Measurements from ENCODE around the gene PPP6R2.
A peak's percentile ranks its signal among the peaks of the same experiment; 100 is the strongest.

The PPP6R2 gene

GRCh38 chr22:50473088-50473487 lies 130.0 kb downstream of the PPP6R2 start:
- no peak for DNase-seq

- DNase-seq, result peak; percentile 64
These were observed 130.9 kb downstream of the PPP6R2 start for GRCh38 chr22:50473855-50474671.

DNA sequence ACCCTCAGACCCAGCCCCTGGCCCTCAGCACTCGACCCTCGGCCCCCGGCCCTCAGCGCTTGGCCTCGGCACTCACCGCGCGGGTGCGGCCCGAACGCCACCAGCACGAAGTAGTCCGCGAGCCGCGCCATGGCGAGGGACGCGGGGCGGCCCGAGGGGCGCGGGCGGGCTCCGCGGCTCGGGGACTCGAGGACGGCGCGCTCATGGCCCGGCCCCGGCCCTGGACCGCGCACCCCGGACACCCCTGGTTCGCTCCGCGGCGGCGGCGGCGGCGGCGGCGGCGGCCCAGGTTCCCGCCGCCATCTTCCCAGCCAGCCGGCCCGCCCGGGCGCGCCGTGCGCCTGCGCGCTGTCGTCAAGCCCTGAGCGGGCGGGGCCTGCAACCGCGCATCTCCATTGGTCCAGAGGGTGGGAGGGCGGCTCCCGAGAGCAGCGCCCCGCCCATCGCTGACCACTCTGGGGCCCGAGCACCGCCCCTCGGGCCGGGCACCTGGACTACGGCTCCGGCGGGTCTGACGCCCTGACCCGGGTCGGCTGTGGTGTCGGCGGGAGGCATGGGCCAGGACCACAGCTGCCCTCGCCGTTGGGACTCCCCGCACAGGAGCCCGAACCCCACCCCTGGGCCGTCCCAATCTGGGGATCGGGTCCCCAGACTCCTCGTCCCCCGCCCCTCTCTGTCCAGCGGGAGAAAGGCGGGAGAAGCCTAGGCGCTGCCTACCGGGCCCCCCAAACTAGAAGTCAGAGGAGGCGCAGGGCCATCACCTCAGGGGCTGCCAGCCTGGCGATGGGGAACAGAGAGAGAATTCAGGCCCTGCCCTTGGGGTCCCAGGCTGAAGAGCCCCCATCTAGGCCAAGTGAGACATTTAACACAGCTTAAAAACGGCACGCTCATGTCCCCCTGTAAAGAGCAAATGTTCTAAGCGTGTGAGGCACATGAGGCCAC lies 131.9 kb downstream of the PPP6R2 start, which contains the start of gene SBF1:
Gene SBF1 (minus strand): TSS at position 326 of the 942 bp plus-strand sequence. CDS start 195 bp downstream, at position 131.
- peak; percentile 94 for DNase-seq

DNA sequence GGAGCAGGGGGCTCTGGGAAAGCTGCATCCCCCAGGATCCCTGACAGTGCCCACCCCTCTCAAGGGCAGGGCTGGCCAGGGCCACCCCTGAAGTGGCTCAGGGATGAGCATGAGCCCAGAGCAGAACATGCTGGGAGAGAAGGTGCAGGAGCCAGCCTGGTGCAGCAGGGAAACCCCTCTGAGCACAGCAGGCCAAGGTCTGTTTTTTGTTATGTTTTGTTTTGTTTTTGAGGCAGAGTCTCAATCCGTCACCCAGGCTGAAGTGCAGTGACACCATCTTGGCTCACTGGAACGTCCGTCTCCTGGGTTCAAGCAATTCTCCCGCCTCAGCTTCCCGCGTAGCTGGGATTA lies 132.5 kb downstream of the PPP6R2 start:
- DNase-seq, result no peak

GRCh38 chr22:50476868-50477267 lies 133.7 kb downstream of the PPP6R2 start:
- DNase-seq, result no peak

GRCh38 chr22:50477923-50478322 lies 134.8 kb downstream of the PPP6R2 start:
- no peak for DNase-seq

DNA sequence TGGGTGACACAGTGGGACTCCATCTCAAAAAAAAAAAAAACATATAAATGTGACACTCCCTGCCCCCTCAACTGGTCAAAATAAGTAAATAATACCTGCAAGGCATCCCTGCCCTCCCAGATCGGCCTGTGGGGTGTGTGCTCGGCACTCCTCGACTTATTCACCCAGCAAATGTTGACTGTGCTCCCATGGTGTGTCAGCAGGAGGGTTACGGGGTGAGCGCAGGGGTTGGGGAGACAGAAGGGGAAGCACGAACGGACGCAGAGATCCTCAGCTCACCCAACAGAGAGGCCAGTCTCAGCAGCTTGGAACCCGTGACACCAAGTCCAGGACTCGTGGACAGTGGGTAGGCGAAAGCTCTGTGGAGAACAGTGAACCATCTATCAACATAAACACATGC lies 136.6 kb downstream of the PPP6R2 start:
- DNase-seq, result no peak

- DNase-seq, result no peak
These were observed 137.9 kb downstream of the PPP6R2 start for GRCh38 chr22:50481045-50481439.

- no peak for DNase-seq
These were observed 138.4 kb downstream of the PPP6R2 start, which contains the start of gene ADM2 for GRCh38 chr22:50481440-50482106. TSS of gene ADM2 (plus strand) at chr22:50481543. CDS start at chr22:50481848, 305 bp downstream.

GRCh38 chr22:50482107-50483074 lies 139.3 kb downstream of the PPP6R2 start:
- DNase-seq, result no peak

GRCh38 chr22:50483106-50483505 lies 140.0 kb downstream of the PPP6R2 start:
- no peak for DNase-seq

GRCh38 chr22:50483556-50483955 lies 140.4 kb downstream of the PPP6R2 start:
- no peak for DNase-seq

- DNase-seq, result no peak
These were observed 141.1 kb downstream of the PPP6R2 start for GRCh38 chr22:50483977-50484853.

GRCh38 chr22:50485221-50486131 lies 142.3 kb downstream of the PPP6R2 start:
- DNase-seq, result no peak

- DNase-seq, result no peak
These were observed 143.6 kb downstream of the PPP6R2 start, which contains the start of gene MIOX for GRCh38 chr22:50486561-50487289. TSS of gene MIOX (plus strand) at chr22:50486859. CDS start at chr22:50486898, 39 bp downstream.

DNA sequence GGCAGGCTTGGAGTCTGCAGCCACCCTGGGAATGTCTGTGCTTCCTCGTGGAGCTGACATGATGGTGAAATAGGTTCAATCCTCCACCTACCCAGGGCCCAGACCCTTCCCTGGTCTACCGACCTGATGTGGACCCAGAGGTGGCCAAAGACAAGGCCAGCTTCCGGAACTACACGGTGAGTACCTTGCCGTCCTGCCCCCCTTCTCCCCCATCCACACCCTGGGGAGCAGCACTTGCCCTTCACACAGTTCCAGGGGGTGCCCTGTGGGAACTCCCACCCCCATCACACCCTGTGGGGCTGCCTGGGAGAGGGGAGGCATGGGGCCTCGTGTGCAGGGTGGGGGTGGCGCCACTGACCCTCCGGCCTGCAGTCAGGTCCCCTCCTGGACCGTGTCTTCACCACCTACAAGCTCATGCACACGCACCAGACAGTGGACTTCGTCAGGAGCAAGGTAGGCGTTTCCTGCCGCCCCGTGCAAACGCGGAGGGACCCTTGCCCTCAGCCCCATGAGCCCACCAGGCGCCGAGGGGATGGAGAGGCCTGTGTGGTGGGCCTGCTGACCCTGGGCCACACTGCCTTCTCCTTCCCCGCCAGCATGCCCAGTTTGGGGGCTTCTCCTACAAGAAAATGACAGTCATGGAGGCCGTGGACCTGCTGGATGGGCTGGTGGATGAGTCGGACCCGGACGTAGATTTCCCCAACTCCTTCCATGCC lies 144.3 kb downstream of the PPP6R2 start:
- DNase-seq, result no peak

- DNase-seq, result no peak
These were observed 145.0 kb downstream of the PPP6R2 start for GRCh38 chr22:50488006-50488677.
